Ovary (tissue), 3 donors: ENCODE measurements around the gene GJA10.

ENCODE experiments used
- POLR2A ChIP-seq: fragments of 450-650 bp; IDR thresholded peaks from one replicate; pipeline ENCODE4 v1.6.1; 2017; ENCODE audit warnings: antibody characterized with exemption, mild to moderate bottlenecking, moderate library complexity
- TF ChIP-seq, protein P1 (sequence below), 3 donors: fragments of 450-650 bp in 2 of 3; fragments of 200-600 bp in 1 of 3; IDR thresholded peaks; one replicate each; pipeline versions ENCODE4 v1.5.1 to v1.8.0; 2016 to 2022; ENCODE audit warnings: antibody characterized with exemption in 3 of 3, mild to moderate bottlenecking in 1 of 3
- donor health status: DM: no; HTN: no; CAD: no.

DNA sequence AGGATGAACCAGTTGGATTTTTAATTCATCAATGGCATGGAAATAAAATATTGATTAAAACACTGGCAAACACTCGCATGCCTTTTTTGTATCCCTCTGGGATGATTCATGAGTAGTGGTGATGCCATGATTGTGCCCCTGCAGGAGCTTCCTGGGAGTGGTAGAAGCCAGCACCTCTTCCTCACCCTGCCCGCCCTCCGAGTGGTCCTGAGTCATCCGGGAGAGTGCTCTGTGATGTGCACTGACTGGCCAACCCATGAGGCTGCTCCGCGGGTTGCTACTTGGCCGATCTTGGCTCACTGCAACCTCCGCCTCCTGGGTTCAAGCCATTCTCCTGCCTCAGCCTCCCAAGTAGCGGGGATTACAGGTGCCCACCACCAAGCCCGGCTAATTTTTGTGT lies 27.4 kb downstream of the GJA10 start:
- TF ChIP-seq, protein P1, sequence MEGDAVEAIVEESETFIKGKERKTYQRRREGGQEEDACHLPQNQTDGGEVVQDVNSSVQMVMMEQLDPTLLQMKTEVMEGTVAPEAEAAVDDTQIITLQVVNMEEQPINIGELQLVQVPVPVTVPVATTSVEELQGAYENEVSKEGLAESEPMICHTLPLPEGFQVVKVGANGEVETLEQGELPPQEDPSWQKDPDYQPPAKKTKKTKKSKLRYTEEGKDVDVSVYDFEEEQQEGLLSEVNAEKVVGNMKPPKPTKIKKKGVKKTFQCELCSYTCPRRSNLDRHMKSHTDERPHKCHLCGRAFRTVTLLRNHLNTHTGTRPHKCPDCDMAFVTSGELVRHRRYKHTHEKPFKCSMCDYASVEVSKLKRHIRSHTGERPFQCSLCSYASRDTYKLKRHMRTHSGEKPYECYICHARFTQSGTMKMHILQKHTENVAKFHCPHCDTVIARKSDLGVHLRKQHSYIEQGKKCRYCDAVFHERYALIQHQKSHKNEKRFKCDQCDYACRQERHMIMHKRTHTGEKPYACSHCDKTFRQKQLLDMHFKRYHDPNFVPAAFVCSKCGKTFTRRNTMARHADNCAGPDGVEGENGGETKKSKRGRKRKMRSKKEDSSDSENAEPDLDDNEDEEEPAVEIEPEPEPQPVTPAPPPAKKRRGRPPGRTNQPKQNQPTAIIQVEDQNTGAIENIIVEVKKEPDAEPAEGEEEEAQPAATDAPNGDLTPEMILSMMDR (IDR thresholded peaks at IDR 0.05), result no peak
- TF ChIP-seq POLR2A, result no peak
